GM12892 (cell line): ENCODE results near the gene C1orf232.

Experiments used
- POLR2A ChIP-seq: IDR thresholded peaks from 2 replicates; pipeline ENCODE4 v1.6.1; 2011; ENCODE audit warnings: low read depth, low read length, control low read depth
- POLR2AphosphoS5 ChIP-seq: IDR thresholded peaks from 2 replicates; pipeline ENCODE4 v1.6.1; 2011; ENCODE audit warnings: low read depth, low read length, control low read depth

DNA sequence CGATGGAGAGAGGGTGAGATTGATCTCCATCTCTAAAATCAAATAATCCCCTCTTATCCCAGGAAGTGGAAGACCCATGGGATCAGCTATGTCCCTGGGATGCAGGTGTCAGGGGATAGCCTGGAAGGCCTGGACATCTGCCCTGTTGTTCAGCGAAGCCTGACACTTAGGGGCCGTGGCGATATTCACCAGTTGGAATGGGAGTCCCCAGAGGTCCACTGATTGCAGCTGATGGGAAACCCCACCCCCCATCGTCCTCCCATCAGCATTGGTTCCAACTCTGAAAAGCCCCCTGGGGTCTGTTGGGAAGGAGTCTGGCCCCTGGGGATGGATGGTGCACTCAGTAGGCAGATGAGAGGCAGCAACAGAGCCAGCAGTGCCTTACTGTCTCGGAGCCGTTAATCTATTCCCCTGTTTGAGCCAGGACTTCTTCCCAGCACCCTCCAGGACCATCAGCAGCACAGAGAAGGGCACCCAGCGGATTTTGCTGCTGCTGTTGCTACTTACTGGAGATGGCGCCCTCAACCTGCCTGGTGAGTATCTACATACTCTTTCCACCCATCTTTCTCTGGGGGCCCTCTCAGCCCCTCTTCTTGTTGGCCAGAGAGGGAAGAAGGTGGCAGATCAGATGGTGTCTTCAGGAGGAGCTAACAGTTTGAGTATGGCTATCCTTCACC lies 35.0 kb upstream of the C1orf232 start:
- no peak for TF ChIP-seq POLR2AphosphoS5
- no peak for TF ChIP-seq POLR2A
